OCI-LY1 (cell line): Measurements from ENCODE around the gene MANF.

ENCODE experiments used
- H2AFZ ChIP-seq: fragments of 200-600 bp; sonication (generic), shearing (Covaris generic); 2 replicates; pipeline ENCODE4 v1.6.0; 2014; ENCODE audit warnings: antibody characterized with exemption, mild to moderate bottlenecking, low read length
- H3F3A ChIP-seq: fragments of 200-600 bp; sonication (generic), shearing (Covaris generic); 2 replicates; pipeline ENCODE4 v1.6.0; 2014; ENCODE audit warnings: mild to moderate bottlenecking, antibody characterized with exemption, low read length, moderate library complexity; ENCODE audit not compliant: insufficient read depth
- H3K27ac ChIP-seq: fragments of 200-600 bp; sonication (generic); 2 replicates; pipeline ENCODE4 v1.5.1; 2014; ENCODE audit warnings: low read length, mixed run types, mild to moderate bottlenecking, low read depth; ENCODE audit not compliant: poor library complexity, severe bottlenecking
- H3K27me3 ChIP-seq: fragments of 200-600 bp; sonication (generic); 2 replicates; pipeline ENCODE4 v1.6.0; 2014; ENCODE audit warnings: antibody characterized with exemption, mild to moderate bottlenecking, low read length, moderate library complexity; ENCODE audit not compliant: insufficient read depth
- H3K36me3 ChIP-seq: fragments of 200-600 bp; sonication (generic); 2 replicates; pipeline ENCODE4 v1.6.1; 2014; ENCODE audit warnings: mild to moderate bottlenecking, antibody characterized with exemption, low read length, moderate library complexity, mixed read lengths; ENCODE audit not compliant: insufficient read depth
- H3K4me1 ChIP-seq: fragments of 200-600 bp; sonication (generic); 2 replicates; pipeline ENCODE4 v1.5.1; 2014; ENCODE audit warnings: mild to moderate bottlenecking, low read length, moderate library complexity; ENCODE audit not compliant: insufficient read depth, severe bottlenecking
- H3K4me2 ChIP-seq: fragments of 200-600 bp; sonication (generic), shearing (Covaris generic); 2 replicates; pipeline ENCODE4 v1.6.1; 2014; ENCODE audit warnings: low read length
- H3K4me3 ChIP-seq: fragments of 200-600 bp; sonication (generic); 2 replicates; pipeline ENCODE4 v1.5.1; 2014; ENCODE audit warnings: low read length, low read depth, mild to moderate bottlenecking, mixed read lengths; ENCODE audit not compliant: poor library complexity, severe bottlenecking
- H3K79me2 ChIP-seq: fragments of 200-600 bp; shearing (Covaris generic); 2 replicates; pipeline ENCODE4 v1.6.1; 2016; ENCODE audit warnings: mixed run types, low read length, mixed read lengths; ENCODE audit not compliant: insufficient read depth
- H3K9ac ChIP-seq: fragments of 200-600 bp; sonication (generic), shearing (Covaris generic); 2 replicates; pipeline ENCODE4 v1.6.1; 2014; ENCODE audit warnings: mild to moderate bottlenecking, low read length, mixed read lengths
- H3K9me2 ChIP-seq: fragments of 200-600 bp; sonication (generic), shearing (Covaris generic); 2 replicates; pipeline ENCODE4 v1.6.1; 2014; ENCODE audit warnings: low read depth, mild to moderate bottlenecking, low read length, mixed read lengths
- H3K9me3 ChIP-seq: fragments of 200-600 bp; shearing (Covaris generic); 2 replicates; pipeline ENCODE4 v1.6.1; 2014; ENCODE audit warnings: low read length, mixed read lengths
- H4K20me1 ChIP-seq: fragments of 200-600 bp; sonication (generic), shearing (Covaris generic); 2 replicates; pipeline ENCODE4 v1.6.0; 2016; ENCODE audit warnings: mild to moderate bottlenecking, low read length; ENCODE audit not compliant: insufficient read depth
- CTCF ChIP-seq: fragments of 200-600 bp; sonication (generic), shearing (Covaris generic); IDR thresholded peaks from 2 replicates; pipeline ENCODE4 v1.5.1; 2017; ENCODE audit warnings: mild to moderate bottlenecking, antibody characterized with exemption, low read length, moderate library complexity, mixed read lengths
- EZH2 ChIP-seq: fragments of 200-600 bp; sonication (generic), shearing (Covaris generic); IDR thresholded peaks from 2 replicates; pipeline ENCODE4 v1.8.0; 2017; ENCODE audit warnings: borderline replicate concordance, mixed run types, mild to moderate bottlenecking, antibody characterized with exemption, low read length, moderate library complexity, mixed read lengths

MANF gene

GRCh38 chr3:51343918-51344687 is 41.0 kb upstream of the MANF start:
- Histone ChIP-seq H3K9me2 (no peaks in the 10 kb centered on the region), H3F3A (no peaks in the 10 kb centered on the region), H3K9ac (no peak overlapping the region), H3K4me2 (no peak overlapping the region), H3K27me3 (no peaks in the 10 kb centered on the region), H3K36me3 (no peaks in the 10 kb centered on the region), H3K4me1 (no peaks in the 10 kb centered on the region), H3K4me3 (no peak overlapping the region), H3K79me2 (no peaks in the 10 kb centered on the region), H4K20me1 (no peaks in the 10 kb centered on the region), H3K27ac (no peak overlapping the region), H2AFZ (no peak overlapping the region), H3K9me3 (no peaks in the 10 kb centered on the region)
- TF ChIP-seq EZH2: no peak
- TF ChIP-seq CTCF: no peak

DNA sequence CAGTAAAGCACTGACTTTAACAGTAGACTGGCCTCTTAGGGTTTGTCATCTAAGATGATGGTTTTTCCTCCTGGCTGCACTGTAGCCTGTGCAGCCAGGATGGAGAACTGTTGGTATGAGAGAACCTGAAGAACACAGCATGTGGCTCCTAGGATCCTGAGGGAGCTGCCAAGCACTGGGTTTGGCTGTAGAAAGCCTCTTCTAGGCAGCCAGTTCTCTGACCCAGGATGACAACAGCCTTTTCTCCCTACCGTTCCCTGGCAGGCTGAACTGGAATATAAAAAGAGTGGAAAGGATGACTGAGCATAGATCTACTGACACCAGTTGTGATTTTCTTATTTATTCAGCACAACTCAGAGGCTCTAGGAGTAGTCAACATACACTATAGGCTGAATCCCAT is 34.3 kb upstream of the MANF start:
- no peak overlapping the region for H2AFZ ChIP-seq
- no peaks in the 10 kb centered on the region for H3F3A ChIP-seq
- H3K9me2 ChIP-seq: no peaks in the 10 kb centered on the region
- no peaks in the 10 kb centered on the region for H3K36me3 ChIP-seq
- no peak overlapping the region for H3K9ac ChIP-seq
- TF ChIP-seq CTCF: no peak
- TF ChIP-seq EZH2: no peak
- H3K27me3 ChIP-seq: no peaks in the 10 kb centered on the region; the same call in 1 of the 2 replicates
- H3K79me2 ChIP-seq: no peaks in the 10 kb centered on the region
- no peaks in the 10 kb centered on the region for H3K9me3 ChIP-seq
- H3K4me2 ChIP-seq: no peak overlapping the region
- no peak overlapping the region for H3K27ac ChIP-seq
- H4K20me1 ChIP-seq: no peaks in the 10 kb centered on the region
- H3K4me1 ChIP-seq: no peaks in the 10 kb centered on the region
- no peak overlapping the region for H3K4me3 ChIP-seq

- Histone ChIP-seq H3F3A (no peaks in the 10 kb centered on the region), H4K20me1 (no peaks in the 10 kb centered on the region)
Measured at GRCh38 chr3:51353131-51353530, 32.0 kb upstream of the MANF start.

More at GRCh38 chr3:51353131-51353530, 32.0 kb upstream of the MANF start:
- no peaks in the 10 kb centered on the region for H3K79me2 ChIP-seq
- H3K4me1 ChIP-seq: no peaks in the 10 kb centered on the region
- no peak overlapping the region for H3K9ac ChIP-seq
- no peak overlapping the region for H2AFZ ChIP-seq
- H3K27me3 ChIP-seq: no peaks in the 10 kb centered on the region; the same call in 1 of the 2 replicates
- no peaks in the 10 kb centered on the region for H3K9me3 ChIP-seq
- no peak overlapping the region for H3K4me3 ChIP-seq
- no peak overlapping the region for H3K27ac ChIP-seq
- no peaks in the 10 kb centered on the region for H3K36me3 ChIP-seq
- no peak overlapping the region for H3K4me2 ChIP-seq
- TF ChIP-seq CTCF: no peak
- TF ChIP-seq EZH2: no peak
- no peaks in the 10 kb centered on the region for H3K9me2 ChIP-seq
